HG03378 (cell line): ENCODE measurements around the gene FAM149B1.
"Not testable (repeated sequence)": the region's sequence is repeated elsewhere in the genome, so short reads cannot be mapped to it uniquely, and the experiment has no call there.

ENCODE experiments used
- ATAC-seq: cut with Tn5 transposase; IDR thresholded peaks from one replicate; pipeline ENCODE4 v1.9.1; 2021; ENCODE audit warnings: mild to moderate bottlenecking, moderate library complexity; ENCODE audit not compliant: unreplicated experiment

The FAM149B1 gene

GRCh38 chr10:73167783-73168464 is at the start of gene FAM149B1, which contains the start of gene ECD:
FAM149B1 (plus strand) TSS chr10:73168119; CDS start chr10:73168340, 221 bp downstream.
ECD (minus strand) TSS chr10:73168008; CDS start chr10:73163937, 4,071 bp downstream.
- ATAC-seq: peak; percentile 79

- no peak for ATAC-seq
Measured at GRCh38 chr10:73119457-73119856, 48.5 kb upstream of the FAM149B1 start.

GRCh38 chr10:73119952-73120351 is 48.0 kb upstream of the FAM149B1 start:
- ATAC-seq: no peak

GRCh38 chr10:73126343-73126742 is 41.6 kb upstream of the FAM149B1 start:
- no peak for ATAC-seq

- no peak for ATAC-seq
Measured at GRCh38 chr10:73131301-73131700, 36.6 kb upstream of the FAM149B1 start.

GRCh38 chr10:73131913-73132686 is 35.8 kb upstream of the FAM149B1 start:
- no peak for ATAC-seq

GRCh38 chr10:73134727-73135126 is 33.2 kb upstream of the FAM149B1 start:
- no peak for ATAC-seq

GRCh38 chr10:73136627-73137026 is 31.3 kb upstream of the FAM149B1 start:
- ATAC-seq: no peak

GRCh38 chr10:73139251-73139650 is 28.7 kb upstream of the FAM149B1 start:
- ATAC-seq: no peak

GRCh38 chr10:73141603-73142002 is 26.3 kb upstream of the FAM149B1 start:
- no peak for ATAC-seq

GRCh38 chr10:73150633-73151413 is 17.1 kb upstream of the FAM149B1 start:
- not testable (repeated sequence) for ATAC-seq

- no peak for ATAC-seq
Measured at GRCh38 chr10:73152009-73152408, 15.9 kb upstream of the FAM149B1 start.

GRCh38 chr10:73156054-73156453 is 11.9 kb upstream of the FAM149B1 start:
- ATAC-seq: no peak

GRCh38 chr10:73159038-73159648 is 8.8 kb upstream of the FAM149B1 start:
- no peak for ATAC-seq

- no peak for ATAC-seq
Measured at GRCh38 chr10:73161079-73161478, 6.8 kb upstream of the FAM149B1 start.

GRCh38 chr10:73161662-73162061 is 6.3 kb upstream of the FAM149B1 start:
- ATAC-seq: no peak

GRCh38 chr10:73163096-73163495 is 4.8 kb upstream of the FAM149B1 start:
- no peak for ATAC-seq

GRCh38 chr10:73166972-73167371 is 947 bp upstream of the FAM149B1 start:
- ATAC-seq: no peak

- ATAC-seq: no peak
Measured at GRCh38 chr10:73167458-73167782, 499 bp upstream of the FAM149B1 start.

- peak; percentile 17 for ATAC-seq
Measured at GRCh38 chr10:73168465-73168803, 515 bp downstream of the FAM149B1 start.

- no peak for ATAC-seq
Measured at GRCh38 chr10:73169320-73169719, 1.4 kb downstream of the FAM149B1 start.
